ENCODE measurements around the gene RHBDD1. TPM values are rescaled to one million over a fixed set of nuclear protein-coding genes. Genes with fewer than 3 reads are reported as not detected.

Gene RHBDD1
- polyA plus RNA-seq, 1 of the 3 experiments (the other 2 are of a cell fraction): 10.3 TPM

- WGBS (ENCODE audit: low lambda C conversion rate): 80% methylated on average over 1 of the region's 1 CpG
- Histone ChIP-seq H3F3A (replicated peaks; ENCODE audit: insufficient read depth) (no peaks in the 10 kb centered on the region), H3K9ac (no peak overlapping the region), H3K4me1 (ENCODE audit: control insufficient read depth in 1 of 2, insufficient read depth in 2 of 2, low read depth in 1 of 2, low read length in 1 of 2) (no peaks in the 10 kb centered on the region), H3K4me2 (no peak overlapping the region), H3K27ac (ENCODE audit: low read depth in 2 of 2, low read length in 1 of 2) (no peak overlapping the region), H3K79me2 (ENCODE audit: insufficient read depth) (no peaks in the 10 kb centered on the region), H3K36me3 (replicated peaks in 1 of 2; ENCODE audit: control insufficient read depth in 1 of 2, insufficient read depth in 2 of 2, low read length in 1 of 2) (no peaks in the 10 kb centered on the region), H3K4me3 (ENCODE audit: low read depth in 2 of 2, low read length in 1 of 2) (no peak overlapping the region), H4K20me1 (ENCODE audit: insufficient read depth) (no peaks in the 10 kb centered on the region), H3K27me3 (ENCODE audit: insufficient read depth) (no peaks in the 10 kb centered on the region), H3K9me2 (no peaks in the 10 kb centered on the region), H2AFZ (ENCODE audit: low read depth) (no peak overlapping the region), H3K9me3 (no peaks in the 10 kb centered on the region)
- peak; percentile 28 for DNase-seq
- CTCF ChIA-PET: interaction anchor here (0.7 to 1.0 kb wide), 3 partner anchors 169 to 295 kb away, joined by 4 to 6 read pairs (median 4); no protein-coding TSS in a partner anchor
- POLR2A ChIA-PET: no interaction called here
- TF ChIP-seq USF1 (IDR thresholded peaks at IDR 0.05; ENCODE audit: borderline replicate concordance, low read depth) (no peak), USF2 (IDR thresholded peaks at IDR 0.05; ENCODE audit: borderline replicate concordance, low read depth, low read length) (no peak), CTCF (IDR thresholded peaks at IDR 0.05) (peak; percentile 56), SMC3 (IDR thresholded peaks at IDR 0.05; ENCODE audit: low read depth, low read length) (peak; percentile 78), FOSL2 (IDR thresholded peaks at IDR 0.05; ENCODE audit: borderline replicate concordance, low read depth) (no peak), MAX (IDR thresholded peaks at IDR 0.05; ENCODE audit: low read depth) (no peak), RCOR1 (IDR thresholded peaks at IDR 0.05; ENCODE audit: low read length) (no peak), RFX5 (IDR thresholded peaks at IDR 0.05; ENCODE audit: low read length) (no peak), SIN3A (IDR thresholded peaks at IDR 0.05; ENCODE audit: borderline replicate concordance, low read depth, low read length) (no peak), CHD2 (IDR thresholded peaks at IDR 0.05; ENCODE audit: low read length, partially characterized antibody) (no peak), REST (IDR thresholded peaks at IDR 0.05; ENCODE audit: low read depth, low read length) (no peak), POLR2AphosphoS5 (IDR thresholded peaks at IDR 0.05; ENCODE audit: low read depth, low read length) (no peak), RXRA (IDR thresholded peaks at IDR 0.05; ENCODE audit: borderline replicate concordance, low read depth) (no peak), RAD21 (IDR thresholded peaks at IDR 0.05; ENCODE audit: low read length) (peak; percentile 77), GABPA (IDR thresholded peaks at IDR 0.05; ENCODE audit: low read depth) (no peak)
Observed at GRCh38 chr2:226813148-226813701, 22.6 kb upstream of the RHBDD1 start.

Measured in SK-N-SH (cell line).